NCI-H2196 treated with DMSO at 0.1 percent for 48 hours (cell line): ENCODE results near the gene IGLON5.

Experiments used
- DNase-seq: peaks from one replicate; lab custom pipeline; 2025; ENCODE audit not compliant: unreplicated experiment; lab: John Stamatoyannopoulos, UW

Gene IGLON5

DNA sequence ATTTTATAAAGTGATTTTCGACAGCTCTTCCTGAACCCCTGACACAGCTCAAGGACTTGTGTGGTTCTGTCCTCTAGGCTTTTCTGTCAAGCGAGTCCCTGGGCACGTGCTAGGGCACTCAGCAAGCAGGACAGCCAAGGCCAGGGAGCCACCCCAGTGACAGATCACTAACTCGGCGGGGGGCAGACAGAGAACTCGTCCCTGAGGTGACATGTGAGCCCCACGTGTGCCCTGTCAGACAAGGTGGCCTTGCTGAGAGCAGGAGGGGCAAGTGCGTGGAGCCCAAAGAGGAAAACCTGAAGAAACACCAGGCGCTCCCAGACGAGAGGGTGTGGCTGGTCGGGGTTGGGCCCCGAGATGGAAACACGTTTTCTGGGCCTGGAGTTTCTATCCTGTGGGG, 49.8 kb downstream of the IGLON5 start:
- DNase-seq = no peak

DNA sequence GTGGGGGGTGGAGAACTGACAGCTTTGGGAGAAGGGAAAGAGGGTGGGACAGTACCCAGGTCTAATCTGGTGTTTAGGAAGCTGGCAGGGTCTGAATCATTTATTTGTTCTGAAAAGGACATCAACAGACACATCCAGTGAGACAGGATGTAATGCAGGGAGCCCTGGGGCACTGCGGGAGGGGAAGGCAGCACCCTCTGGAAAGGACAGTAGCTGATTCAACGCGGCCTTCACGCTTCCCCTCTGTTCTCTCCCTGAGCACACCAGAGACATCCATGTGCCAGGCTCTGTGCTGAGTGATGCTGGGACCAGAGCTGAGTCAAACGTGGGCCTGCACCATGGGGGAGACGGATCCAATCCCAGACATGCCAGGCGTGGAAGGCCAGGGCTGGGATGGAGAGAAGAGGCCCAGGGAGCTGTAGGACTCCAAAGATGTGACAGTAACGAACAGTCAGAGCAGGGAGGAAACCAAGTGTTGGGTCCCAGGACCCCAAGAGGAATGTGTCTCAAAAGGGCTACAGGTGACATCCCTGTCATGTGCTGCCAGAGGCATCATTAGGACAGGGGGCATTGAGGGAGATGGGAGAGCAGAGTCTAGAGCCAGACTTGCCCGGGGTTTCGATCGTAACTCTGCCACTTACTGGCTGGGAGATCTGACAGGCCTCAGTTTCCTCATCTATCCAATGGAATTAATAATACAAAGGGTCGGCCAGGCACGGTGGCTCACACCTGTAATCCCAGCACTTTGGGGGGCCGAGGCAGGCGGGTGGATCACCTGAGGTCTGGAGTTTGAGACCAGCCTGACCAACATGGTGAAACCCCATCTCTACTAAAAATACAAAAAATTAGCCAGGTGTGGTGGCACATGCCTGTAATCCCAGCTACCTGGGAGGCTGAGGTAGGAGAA, 53.0 kb downstream of the IGLON5 start:
- no peak for DNase-seq

DNA sequence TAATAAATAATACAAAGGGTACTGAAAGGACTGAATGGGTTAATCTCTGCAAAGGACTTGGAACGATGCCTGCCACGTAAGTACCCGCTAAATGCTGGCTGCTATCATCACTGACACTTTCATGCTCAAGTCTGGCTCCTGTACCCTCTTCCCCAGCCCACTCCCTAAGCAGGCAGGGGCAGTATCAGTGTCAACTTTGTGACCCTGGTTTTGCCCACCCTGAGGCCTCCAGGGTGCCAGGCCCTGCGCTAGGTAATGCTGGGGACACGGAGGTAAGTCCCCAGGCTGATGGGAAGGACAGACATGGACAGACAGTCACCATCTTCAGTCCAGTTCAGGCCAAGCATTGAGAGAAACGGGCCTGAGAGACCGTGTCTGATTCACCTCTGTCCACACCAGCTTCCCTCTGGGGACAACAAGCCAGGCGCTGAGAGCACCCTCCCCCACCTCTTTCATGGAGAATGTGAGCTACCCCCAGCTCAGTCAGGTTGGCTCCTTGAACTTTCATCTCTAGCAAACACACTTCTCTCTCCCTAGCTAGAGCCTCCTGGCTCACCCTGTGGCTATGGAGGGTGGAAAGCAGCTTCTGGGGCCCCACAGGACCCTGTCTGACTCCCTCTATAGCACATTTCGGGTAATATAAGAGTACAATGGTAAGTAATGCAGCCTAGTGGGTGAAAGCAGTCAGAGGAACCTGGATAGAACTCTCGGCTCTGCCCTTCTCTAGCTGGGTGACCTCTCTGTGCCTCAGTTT, 53.9 kb downstream of the IGLON5 start:
- DNase-seq = no peak

DNA sequence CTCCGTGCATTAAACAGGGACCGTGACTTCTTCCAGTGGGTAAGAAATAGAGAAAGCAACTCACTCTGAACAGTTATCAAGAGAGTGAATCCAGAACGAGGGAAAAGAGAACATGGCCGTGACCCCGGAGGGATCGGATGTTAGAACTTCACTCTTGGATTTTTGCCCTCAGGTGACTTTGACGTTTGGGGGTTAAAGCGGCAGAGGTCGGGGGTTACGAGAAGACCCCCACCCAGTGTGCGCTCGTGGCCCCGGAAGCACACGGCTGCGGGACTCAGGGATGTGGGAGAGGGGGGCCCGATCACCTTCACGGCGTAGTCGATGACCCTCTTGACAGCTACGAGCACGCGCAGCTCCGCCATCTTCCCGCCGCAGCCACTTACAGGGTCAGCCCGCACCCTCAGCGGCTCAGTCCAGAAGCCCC, 54.5 kb downstream of the IGLON5 start, which contains the start of gene ETFB:
ETFB (minus strand) TSS at position 424 of the 424 bp plus-strand sequence; CDS start at position 362, 62 bp downstream.
- DNase-seq = no peak

DNA sequence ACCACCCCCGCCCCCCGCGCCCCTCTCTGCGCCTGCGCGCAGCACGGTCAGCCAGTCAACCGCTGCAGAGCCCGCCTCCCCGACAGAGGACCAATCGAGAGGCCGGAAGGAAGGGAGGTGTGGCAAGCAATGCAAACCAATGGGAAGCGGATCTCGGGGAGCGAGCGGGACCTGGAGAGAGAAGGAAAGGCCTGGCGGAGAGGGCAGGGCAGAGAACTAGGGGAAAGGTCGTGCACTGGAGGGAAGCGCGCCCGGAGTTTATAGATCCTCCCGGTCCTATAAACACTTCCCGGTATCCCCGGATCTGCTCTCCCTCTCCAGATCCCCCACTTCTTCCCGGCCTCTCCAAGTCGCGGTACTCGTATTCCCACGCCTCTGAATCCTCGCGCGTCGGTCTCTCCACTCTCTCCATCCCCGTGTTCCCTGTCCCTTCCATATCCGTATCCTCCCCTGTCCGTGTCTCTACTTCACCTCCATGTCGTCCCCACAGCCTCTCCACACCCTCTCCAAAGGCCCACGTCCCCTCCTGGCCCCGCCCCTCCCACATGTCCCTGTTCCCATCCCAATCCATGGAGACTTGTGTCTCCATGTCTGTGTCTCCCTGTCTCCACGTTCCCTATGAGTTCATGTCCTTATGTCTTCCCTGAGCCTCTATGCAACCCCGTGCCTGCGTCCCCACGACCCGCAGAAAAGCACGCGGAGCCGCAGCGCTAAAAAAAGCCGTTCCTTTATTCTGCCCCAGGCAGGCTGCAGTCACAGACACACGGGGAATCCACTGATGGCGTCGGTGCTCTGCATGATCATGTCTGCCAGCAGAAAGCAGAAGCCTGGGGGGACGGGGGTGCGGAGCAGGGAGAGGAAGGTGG, 55.2 kb downstream of the IGLON5 start:
- no peak for DNase-seq

DNA sequence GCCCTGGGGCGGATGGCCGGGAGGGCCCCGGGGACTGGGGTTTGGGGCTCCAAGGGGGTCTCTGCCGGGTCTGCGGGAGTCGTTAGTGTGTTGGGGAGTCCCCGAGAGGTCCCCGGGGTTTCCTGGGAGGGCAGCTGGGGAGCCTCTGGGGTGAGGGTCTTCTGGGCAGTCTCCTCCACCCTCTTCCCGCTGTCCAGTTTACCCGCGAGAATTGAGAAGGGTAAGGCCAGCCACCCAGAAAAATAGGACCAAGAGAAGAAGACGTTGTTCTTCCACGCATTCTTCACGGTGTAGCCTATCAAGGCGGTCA, 55.8 kb downstream of the IGLON5 start:
- no peak for DNase-seq

DNA sequence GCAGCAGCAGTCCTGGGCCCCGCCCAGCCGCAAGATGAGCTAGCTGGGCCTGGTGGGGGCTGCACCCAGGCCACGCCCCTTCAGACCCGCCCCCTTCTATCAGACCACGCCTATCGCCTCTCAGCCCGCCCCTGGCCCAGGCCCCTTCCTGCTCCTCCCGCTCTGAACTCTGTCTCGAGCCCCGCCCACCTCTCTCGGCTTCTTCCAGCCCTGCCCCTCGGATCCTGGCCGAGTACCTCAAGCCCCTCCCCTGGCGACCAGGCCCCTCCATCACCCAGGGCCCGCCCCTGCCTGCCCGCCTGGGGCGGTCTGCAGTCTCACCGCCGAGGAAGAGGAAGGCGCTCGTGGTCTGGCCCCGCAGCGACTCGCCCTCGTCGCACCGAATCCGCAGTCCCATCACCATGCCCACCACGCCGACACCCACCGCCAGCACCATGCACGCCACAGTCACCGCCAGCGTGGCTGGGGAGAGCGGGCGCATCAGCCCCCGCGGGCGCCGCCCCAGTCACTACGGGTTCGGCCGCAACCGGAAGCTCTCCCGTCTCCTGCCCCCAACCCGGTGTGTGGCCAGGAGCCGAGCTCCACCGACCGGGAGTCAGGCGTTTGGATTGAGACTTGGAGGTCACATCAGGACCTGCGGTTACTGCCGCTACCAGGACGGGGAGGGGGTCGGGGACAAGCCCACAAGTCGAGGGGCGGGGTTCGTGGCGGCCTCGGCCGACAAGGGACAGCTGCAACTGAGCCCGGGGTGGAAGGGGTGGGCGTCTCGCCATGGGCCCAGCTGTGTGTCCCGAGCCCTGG, 56.3 kb downstream of the IGLON5 start:
- no peak for DNase-seq

DNA sequence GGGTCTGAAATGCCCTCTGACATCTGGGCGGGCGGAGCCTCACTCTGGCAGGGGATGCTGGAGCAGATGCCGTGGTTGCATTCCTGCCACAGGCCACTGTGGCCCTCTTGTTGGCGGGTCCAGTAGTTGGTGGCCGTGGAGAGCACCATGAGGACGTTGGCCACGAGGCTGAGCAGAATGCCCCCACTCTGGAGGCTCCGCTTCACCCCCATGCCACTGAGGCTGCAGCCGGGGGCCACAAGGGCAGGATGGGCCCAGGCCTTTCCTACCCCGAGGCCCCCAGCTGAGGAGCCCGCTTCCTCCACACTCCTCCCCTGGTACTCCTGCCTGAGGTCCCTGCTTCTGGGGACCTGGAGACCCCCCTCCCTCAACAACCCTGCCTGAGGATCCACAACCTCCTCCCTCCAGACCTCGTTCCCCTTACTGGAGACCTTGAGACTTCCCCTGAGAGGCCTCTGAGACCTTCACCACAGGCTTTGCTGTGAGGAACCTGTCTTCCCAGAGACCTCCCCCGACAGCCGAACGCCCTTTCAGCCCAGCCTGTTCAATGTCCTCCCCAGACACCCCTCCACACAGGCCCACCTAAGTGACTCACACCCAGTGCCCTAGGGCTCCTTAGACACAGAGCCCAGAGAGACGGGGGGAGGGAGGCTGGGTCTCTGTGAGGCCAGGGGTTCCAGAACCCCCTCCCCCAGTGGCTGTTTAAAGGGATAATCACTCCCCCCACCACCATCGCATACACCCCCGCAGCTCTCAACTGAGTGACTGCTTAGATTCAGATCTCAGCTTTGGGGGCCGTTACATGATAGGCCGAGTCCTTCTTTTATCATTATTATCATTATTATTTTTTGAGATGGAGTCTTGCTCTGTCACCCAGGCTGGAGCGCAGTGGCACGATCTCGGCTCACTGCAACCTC, 57.2 kb downstream of the IGLON5 start, which contains the start of gene CLDND2:
CLDND2 (minus strand) TSS at position 638 of the 917 bp plus-strand sequence; CDS start at position 212, 426 bp downstream.
- DNase-seq = no peak

DNA sequence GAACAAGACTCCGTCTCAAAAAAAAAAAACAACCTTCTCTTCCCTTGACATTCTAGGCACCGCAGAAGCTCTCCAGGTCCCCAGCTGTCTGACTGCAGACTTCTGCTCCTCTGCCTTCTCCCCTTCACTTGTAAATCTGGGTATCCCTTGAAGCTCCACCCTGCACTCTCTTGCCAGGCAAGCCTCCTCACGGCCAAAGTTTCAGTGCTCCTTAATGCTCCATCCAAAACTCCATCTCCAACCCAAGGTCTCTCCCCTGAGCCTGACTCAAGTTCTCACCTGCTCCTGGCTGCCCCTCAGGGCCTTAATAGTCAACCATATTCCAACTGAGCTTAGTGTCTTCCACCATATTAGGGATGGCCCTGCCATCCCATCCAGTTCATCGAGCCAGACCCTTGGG, 58.8 kb downstream of the IGLON5 start:
- no peak for DNase-seq

DNA sequence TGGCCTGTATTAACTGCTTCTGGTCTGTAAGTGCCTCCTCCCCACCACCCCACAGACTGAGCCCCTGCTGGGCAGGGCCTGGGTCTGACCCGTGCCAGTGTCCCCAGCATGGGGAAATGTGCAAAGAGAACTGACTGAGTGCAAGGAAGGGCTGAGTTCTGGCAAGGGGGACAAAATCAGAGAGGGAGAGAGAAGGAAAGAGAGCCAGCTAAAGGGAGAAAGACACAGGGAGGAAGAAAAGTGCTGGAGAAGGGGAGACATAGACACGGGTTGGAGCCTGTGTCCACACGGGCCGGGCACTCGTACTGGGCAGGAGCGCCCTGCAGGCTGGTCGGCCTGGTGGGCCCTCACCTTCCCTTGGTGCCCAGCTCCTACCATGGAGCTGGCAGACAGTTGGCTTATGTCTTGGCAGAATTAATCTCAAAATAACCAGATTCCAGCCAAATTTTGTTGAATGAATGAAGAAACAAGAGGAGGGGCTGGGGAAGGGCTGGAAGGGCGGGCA, 59.8 kb downstream of the IGLON5 start:
- no peak for DNase-seq

DNA sequence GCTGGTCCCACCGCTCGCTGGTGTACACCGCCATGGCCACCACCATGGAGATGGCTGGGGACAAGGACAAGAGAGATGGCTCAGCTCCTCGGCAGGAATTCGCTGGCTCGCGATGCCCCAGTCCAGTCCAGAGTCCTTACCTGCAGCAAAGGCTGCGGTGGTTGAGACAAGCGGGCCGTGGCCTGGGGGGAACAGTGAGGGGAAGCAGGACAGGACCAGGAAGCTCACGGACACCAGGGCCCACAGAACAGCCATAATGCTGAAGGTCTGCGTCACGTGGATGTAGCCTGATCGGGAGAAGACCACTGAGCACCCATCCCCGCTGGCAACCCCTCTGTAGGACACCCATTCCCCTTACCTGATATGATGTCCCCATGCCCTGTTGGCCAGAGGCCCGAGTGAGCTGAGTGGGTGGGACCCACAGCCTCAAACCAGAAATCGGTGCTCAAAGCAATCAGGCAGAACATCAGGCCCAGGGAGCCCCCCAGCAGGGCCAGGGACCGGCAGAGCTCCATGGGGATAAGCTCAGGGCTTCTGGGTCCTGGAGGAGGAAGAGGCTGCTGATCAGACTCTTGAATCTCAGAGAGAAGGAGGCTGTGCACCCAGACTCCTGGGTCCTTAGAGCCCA, 60.7 kb downstream of the IGLON5 start:
- no peak for DNase-seq

DNA sequence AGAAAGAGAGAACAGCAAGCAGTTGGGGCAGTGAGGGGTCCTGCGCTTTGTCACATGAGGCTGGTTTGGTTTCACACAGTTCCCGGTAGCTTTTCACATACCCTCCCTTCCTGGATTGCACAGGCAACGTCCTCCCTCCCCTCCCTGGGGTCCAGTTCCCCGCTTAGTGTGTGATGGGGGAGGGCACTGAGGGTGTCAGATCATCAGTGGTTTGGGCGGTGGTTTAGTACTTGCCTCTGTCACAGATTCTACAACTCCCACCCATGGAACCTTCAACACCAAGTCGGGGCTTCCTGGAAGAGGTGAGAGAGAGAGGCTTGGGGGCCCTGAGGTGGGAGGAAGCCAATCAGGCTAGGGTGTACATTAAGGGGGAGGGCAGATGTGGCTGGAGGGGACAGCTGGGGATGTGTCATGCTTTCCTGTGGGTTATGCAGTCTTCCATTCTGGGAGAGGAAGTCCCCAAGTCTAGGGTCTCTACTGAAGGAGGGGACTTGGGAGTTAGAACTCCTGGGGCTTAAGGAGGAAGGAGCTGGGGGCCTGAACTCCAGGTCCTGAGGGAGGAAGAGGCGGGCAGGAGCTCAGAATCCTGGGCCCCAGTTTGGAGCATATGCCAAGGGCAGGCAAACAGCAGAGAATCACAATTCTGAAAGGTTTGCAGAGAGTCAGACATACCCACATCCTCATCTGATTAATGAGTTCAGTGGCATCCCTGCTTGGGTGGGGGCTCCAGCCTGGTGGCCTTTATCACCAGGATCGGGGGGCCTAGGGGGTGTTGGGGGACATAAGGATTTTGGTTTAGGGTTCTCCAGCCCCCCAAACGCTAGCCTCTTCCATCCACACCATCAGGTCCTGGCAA, 61.4 kb downstream of the IGLON5 start, which contains the start of gene NKG7:
NKG7 (minus strand) TSS at position 6 of the 856 bp plus-strand sequence. CDS start 119 bp downstream, outside the sequence.
- DNase-seq = no peak

DNA sequence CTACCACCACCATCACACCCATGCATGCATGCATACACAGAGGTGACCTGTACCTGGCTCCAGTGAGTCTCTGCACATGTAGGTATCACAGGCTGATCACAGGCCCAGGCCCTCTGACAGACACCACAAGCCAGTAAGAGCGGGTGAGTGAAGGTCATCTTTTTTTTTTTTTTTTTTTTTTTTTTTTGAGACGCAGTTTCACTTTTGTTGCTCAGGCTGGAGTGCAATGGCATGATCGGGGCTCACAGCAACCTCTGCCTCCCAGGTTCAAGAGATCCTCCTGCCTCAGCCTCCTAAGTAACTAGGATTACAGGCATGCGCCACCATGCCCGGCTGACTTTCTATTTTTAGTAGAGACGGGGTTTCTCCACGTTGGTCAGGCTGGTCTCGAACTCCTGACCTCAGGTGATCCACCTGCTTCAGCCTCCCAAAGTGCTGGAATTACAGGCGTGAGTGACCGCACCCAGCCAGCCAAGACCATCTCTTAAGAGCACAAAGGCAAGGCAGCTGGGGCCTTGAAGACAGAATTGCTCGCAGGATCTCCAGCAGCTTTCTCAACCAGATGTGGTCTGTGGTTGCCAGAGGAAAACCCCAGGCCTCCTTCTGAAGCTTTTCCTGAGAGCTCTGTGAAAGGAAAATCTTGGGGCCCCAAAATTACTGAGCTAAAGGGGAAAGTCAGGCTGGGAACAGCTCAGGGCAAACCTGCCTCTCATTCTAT, 64.2 kb downstream of the IGLON5 start:
- no peak for DNase-seq

DNA sequence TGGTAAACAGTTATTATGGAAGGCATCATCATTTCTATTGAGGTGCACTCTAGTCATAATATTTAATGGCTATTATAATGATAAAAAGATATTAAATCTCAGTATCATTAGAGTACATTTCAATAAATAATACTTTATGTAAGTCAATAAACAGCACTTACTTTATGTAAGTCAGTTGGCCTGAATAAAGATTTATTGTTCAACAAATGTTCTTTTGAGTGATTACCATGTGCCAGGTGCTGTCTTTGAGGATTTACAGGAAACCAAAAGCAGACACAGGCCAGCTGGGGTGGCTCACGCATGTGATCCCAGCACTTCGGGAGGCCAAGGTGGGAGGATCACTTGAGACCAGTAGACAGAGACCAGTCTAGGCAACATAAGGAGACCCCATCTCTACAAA, 66.0 kb downstream of the IGLON5 start:
- no peak for DNase-seq

DNA sequence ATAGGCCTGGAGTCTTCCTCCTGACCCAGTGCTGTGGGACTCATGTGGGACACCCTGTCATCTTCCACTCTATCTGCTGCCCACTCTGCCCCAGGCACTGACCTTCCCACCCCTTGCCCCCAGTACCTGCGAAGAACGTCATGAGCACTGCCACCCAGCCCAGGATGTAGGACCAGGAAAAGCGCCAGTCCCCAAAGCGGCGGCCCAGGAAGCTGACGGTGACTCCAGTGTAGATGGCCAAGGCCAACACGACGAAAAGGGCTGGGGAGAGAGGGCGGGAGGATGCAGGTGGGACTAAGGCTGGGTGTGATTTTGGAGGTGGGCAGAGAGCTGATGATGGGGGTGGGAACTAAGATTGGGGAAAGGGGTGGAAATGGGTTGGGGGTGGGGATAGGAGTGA, 68.9 kb downstream of the IGLON5 start:
- DNase-seq = no peak
